Measurements from ENCODE around the gene PRUNE2. TPM values are rescaled to one million over a fixed set of nuclear protein-coding genes. Genes with fewer than 3 reads are reported as not detected.

The PRUNE2 gene
- total RNA-seq, 4 donors from 2014 or later: 4.1 to 13.1 (median 5.4) TPM

GRCh38 chr9:76725885-76726284 is 180.0 kb downstream of the PRUNE2 start:
- TF ChIP-seq POLR2A (IDR thresholded peaks at IDR 0.05) (no peak), CTCF (IDR thresholded peaks at IDR 0.05) (no peak)
- H3K4me3 ChIP-seq (ENCODE audit: low read depth, poor library complexity, severe bottlenecking): no peak overlapping the region
- 51 to 53% methylated on average over 6 of the region's 6 CpGs for WGBS, 2 donors
- intact Hi-C loops (cut with DNase I; ENCODE audit: low total_unique reads): no loop called here
- no peak for DNase-seq (ENCODE audit: low spot score in 2 of 2)

- no peak for DNase-seq (ENCODE audit: low spot score in 2 of 2)
- intact Hi-C loops (cut with DNase I; ENCODE audit: low total_unique reads): no loop called here
- H3K4me3 ChIP-seq (ENCODE audit: low read depth, poor library complexity, severe bottlenecking): no peak overlapping the region
- TF ChIP-seq CTCF (IDR thresholded peaks at IDR 0.05) (no peak), POLR2A (IDR thresholded peaks at IDR 0.05) (no peak)
- 52 to 76% methylated on average over 4 of the region's 4 CpGs for WGBS, 2 donors
These were observed 180.8 kb downstream of the PRUNE2 start for GRCh38 chr9:76725011-76725546.

GRCh38 chr9:76720245-76720644 is 185.7 kb downstream of the PRUNE2 start:
- no peak for DNase-seq (ENCODE audit: low spot score in 2 of 2)
- 58 to 63% methylated on average over 3 of the region's 3 CpGs for WGBS, 2 donors
- intact Hi-C loops (cut with DNase I; ENCODE audit: low total_unique reads): no loop called here
- no peak overlapping the region for H3K4me3 ChIP-seq (ENCODE audit: low read depth, poor library complexity, severe bottlenecking)
- TF ChIP-seq CTCF (IDR thresholded peaks at IDR 0.05): no peak
- no peak for TF ChIP-seq POLR2A (IDR thresholded peaks at IDR 0.05)

- WGBS, 2 donors: 71 to 72% methylated on average over 4 of the region's 4 CpGs
- intact Hi-C loops (cut with DNase I; ENCODE audit: low total_unique reads): no loop called here
- TF ChIP-seq POLR2A (IDR thresholded peaks at IDR 0.05) (no peak), CTCF (IDR thresholded peaks at IDR 0.05) (no peak)
- no peak overlapping the region for H3K4me3 ChIP-seq (ENCODE audit: low read depth, poor library complexity, severe bottlenecking)
- DNase-seq (ENCODE audit: low spot score in 2 of 2): no peak
These were observed 187.7 kb downstream of the PRUNE2 start for GRCh38 chr9:76718166-76718565.

- no peak for TF ChIP-seq POLR2A (IDR thresholded peaks at IDR 0.05)
- no peak for TF ChIP-seq CTCF (IDR thresholded peaks at IDR 0.05)
- intact Hi-C loops (cut with DNase I; ENCODE audit: low total_unique reads): no loop called here
- no peak overlapping the region for H3K4me3 ChIP-seq (ENCODE audit: low read depth, poor library complexity, severe bottlenecking)
- 34% methylated on average over 5 of the region's 5 CpGs for WGBS, 2 donors
- DNase-seq (ENCODE audit: low spot score in 2 of 2): no peak
These were observed 188.3 kb downstream of the PRUNE2 start for GRCh38 chr9:76717613-76718012.

GRCh38 chr9:76717176-76717575 is 188.7 kb downstream of the PRUNE2 start:
- intact Hi-C loops (cut with DNase I; ENCODE audit: low total_unique reads): no loop called here
- WGBS, 2 donors: 43 to 60% methylated on average over 5 of the region's 5 CpGs
- DNase-seq (ENCODE audit: low spot score in 2 of 2): no peak
- TF ChIP-seq CTCF (IDR thresholded peaks at IDR 0.05) (no peak), POLR2A (IDR thresholded peaks at IDR 0.05) (no peak)
- H3K4me3 ChIP-seq (ENCODE audit: low read depth, poor library complexity, severe bottlenecking): no peak overlapping the region

Measured in lower leg skin (tissue), 4 donors.